HG02852 (cell line): ENCODE data around the gene XG.

ENCODE experiments used
- ATAC-seq: cut with Tn5 transposase; IDR thresholded peaks from one replicate; pipeline ENCODE4 v1.9.1; 2021; ENCODE audit warnings: mild to moderate bottlenecking, moderate library complexity; ENCODE audit not compliant: unreplicated experiment

XG gene

GRCh38 chrX:2812161-2812907 lies 60.5 kb downstream of the XG start:
- peak; percentile 60 for ATAC-seq

- no peak for ATAC-seq
These were observed 65.2 kb downstream of the XG start for GRCh38 chrX:2817036-2817435.

DNA sequence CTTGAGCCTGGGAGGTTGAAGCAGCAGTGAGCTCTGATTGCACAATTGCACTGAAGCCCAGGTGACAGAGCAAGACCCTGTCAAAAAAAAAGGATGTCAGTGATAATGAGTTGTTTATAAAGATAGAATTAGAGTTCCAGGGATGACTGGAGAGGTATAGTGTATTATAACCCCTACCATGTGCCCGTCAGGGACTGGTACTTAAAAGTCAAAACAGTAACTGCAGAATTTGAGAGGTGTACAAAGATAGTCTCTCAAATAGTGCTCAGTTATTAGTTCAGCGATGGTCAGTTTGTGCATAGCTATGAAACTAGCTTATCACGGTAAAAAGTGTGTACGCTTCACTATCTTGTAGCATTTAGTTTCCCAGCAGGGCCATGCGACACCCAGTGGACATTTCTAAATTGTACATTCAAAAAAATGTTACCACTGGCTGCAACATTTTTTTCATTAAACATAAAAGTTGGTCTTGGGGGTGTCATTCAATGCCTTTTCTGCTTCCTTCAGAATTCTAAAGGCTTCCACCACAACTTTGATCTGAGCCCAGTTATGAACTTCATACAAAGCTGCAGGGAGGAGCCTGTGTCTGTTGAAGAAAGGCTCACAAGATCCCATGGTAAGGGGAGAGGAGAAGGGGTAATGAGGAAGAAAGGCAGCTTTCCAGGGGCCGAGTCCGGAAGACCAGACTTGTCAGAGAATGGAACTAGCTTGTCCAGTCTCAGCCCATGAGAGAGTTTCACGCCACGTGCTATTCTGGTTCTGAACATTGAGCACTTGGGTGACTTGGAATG lies 67.7 kb downstream of the XG start:
- ATAC-seq = no peak

DNA sequence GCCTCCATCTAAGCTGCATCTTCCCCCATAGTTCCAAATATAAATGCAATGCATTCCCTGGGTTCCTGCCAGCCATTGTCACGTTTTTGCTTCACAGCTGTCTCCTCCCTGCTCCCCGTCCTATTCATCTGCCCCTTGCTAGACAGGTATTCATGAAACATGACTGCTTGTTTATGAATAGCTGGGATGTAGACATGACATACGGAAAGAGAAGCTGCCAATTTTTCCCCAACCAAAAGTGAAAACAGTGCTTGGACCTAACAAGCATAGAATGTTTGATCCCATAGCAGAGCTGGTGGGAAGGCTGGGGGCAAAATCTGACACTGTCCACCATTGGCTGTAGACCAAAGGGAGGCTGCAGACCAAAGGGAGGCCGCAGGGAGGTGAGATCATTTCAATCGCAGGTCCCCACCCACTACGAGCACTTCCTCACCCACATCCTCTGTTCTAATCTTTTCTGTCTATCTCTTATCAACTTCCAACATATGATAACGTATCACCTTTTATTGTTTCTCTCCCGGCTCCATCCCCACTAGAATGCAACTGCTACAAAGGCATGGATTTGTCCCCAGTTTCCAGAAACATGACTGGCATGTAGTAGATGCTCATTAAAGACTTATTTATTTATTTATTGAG lies 68.4 kb downstream of the XG start:
- ATAC-seq = no peak

GRCh38 chrX:2823795-2824386 lies 72.1 kb downstream of the XG start:
- no peak for ATAC-seq

DNA sequence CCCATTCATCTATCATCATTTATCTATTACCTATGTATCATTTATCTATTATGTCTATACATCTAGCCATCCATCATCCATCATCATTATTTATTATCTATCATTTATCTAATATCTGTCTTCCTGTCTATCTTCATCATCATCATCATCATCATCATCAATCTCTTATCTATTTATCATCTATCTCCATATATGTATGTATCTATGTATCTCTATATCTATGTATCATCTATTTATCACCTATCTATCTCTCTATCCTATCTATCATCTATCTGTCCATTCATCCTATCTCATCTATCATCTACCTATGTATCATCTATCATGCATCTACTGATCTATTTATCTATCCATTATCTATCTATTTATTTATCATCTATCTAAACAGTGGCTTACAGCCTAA lies 73.0 kb downstream of the XG start:
- ATAC-seq = no peak

GRCh38 chrX:2828344-2828958 lies 76.6 kb downstream of the XG start, which contains the start of gene GYG2:
Gene GYG2, plus strand, starts transcription at chrX:2828930. Its CDS starts 1,259 bp downstream, at chrX:2830189.
- no peak for ATAC-seq

DNA sequence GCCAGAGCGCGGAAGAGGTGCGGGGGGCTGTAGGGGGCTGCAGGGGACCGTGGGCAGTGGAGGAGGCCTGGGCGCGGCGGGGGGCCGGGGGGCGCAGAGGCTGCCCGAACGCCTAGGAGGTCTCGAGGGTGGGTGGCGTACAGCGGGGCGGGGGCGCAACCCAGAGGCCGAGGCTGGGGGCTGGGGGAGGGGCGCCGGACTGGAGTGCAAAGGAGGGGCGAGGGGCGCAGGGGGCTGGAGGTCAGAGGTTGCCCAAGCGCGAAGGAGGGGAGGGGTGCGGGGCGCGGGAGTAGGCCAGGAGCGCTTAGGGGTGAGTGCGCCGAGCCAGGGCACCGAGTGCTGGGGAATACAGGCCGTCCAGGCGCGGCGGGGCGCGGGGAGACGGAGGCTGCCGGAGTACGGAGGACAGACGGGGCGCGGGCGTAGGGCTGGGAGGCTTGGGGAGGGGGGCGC lies 77.1 kb downstream of the XG start:
- no peak for ATAC-seq

DNA sequence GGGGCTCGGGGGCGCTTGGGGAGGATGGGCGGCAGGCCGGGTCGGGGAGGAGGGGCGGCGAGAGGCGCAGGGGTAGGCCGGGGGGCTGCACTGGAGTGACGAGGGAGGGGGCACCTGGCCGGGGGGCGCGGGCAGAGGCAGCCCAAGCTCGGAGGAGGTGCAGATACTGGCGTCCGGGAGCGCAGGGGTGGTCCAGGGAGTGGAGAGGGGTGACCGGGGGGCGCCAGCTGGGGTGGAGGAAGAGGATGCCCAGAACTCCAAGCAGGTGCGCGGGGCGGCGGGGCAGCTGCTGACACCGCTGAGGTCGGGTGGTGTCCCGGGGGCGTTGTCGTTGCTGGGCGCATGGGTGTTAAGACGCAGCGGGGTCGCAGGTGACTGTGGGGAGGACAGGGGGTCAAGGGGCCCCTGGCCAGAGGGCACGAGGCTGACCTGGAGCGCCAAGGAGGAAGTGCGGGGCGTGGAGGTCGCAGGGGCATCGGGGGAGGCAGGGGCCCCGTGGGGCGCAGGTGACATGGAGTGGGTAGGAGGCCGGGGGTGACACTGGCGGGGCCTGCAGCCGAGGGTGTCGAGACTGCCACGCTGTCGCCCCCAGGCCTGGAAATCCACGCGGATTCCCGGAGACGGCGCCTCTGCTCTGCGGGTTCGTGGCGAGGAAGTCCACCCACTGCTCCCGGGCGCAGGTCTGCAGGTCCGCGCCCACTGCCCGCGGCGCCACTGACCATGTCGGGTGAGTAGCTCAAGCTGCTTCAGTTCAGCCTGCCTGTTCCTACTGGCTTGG lies 77.8 kb downstream of the XG start:
- ATAC-seq = no peak

GRCh38 chrX:2831471-2832228 lies 79.8 kb downstream of the XG start:
- no peak for ATAC-seq

DNA sequence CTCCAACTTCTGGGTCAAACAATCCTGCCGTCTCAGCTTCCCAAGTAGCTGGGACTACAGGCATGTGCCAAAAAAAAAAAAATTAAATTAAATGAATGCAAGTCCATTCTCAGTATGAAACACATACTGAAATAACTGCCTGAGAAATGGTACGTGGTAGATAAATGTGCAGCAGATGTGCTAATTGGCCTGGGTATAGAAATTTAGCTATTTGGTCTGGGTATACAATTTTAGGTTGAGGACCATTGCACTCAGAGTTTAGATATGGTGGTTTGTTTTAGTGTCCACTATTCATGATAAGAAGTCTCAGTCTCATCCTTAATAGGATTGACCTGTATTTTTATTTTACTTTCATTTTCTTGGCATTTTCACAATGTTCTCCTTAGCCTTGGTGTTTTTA lies 86.1 kb downstream of the XG start:
- ATAC-seq = no peak

DNA sequence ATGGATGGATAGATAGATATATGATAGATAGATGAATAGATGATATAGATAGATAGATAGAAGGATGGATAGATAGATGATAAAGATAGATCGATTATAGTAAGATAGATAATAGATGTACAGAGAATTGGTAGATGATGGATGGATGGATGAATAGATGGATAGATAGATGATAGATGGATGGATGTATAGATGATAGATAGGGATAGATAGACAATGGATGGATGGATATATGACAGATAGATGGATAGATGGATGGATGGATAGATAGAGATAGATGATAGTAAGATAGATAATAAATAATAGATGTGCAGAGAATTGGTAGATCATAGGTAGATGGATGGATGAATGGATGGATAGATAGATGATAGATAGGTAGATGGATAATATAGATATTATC lies 89.1 kb downstream of the XG start:
- ATAC-seq = no peak

GRCh38 chrX:2841537-2841936 lies 89.7 kb downstream of the XG start:
- no peak for ATAC-seq

- ATAC-seq = no peak
These were observed 95.2 kb downstream of the XG start for GRCh38 chrX:2846992-2847391.

DNA sequence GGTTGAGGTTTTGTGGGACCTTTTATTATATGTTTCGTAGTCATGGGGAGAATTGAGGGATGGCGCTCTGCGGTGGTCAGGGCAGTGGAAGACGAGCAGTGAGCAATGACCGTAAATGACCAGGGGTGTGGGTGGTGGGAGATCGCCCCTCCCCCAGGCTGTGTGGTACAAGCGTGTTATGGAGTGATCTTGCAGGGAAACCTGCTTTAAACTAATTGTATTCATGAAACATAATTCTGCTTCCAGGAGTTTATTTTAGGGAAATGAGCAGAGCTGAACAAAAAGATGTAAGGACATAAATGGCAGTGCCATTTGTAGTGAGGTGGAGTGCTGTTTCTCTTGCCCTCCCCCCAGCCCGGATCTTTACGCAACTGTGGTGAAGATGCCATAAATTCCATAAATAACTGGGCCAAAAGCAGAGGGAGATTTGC lies 97.0 kb downstream of the XG start:
- no peak for ATAC-seq

- no peak for ATAC-seq
These were observed 103.1 kb downstream of the XG start for GRCh38 chrX:2854918-2855317.

- no peak for ATAC-seq
These were observed 103.9 kb downstream of the XG start for GRCh38 chrX:2855761-2856160.

DNA sequence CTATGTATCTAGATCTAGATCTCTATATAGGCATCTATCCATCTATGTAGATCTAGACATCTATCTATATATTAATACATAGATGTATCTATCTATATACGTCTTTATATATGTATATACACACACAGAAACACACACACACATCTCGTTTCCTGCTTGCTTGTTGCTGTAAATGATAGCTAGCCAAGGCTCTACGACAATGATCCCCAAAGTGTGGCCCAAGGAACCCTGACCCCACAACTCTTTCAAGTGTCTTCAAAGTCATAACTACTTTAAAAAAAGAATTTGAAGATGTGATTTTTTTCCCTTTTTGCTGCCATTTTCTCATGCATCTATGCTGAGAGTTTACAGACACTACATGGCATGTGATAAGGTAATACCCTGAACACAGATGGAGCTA lies 105.7 kb downstream of the XG start:
- no peak for ATAC-seq

- ATAC-seq = no peak
These were observed 107.5 kb downstream of the XG start for GRCh38 chrX:2859197-2859797.
